GM21447 (cell line): ENCODE measurements around the gene SMARCB1.

ENCODE experiments used
- ATAC-seq: cut with Tn5 transposase; IDR thresholded peaks from one replicate; pipeline ENCODE4 v1.9.1; 2021; ENCODE audit not compliant: unreplicated experiment

SMARCB1 gene

GRCh38 chr22:23828800-23829680 is 42.3 kb downstream of the SMARCB1 start:
- ATAC-seq = no peak

- ATAC-seq = no peak
These were observed 43.1 kb downstream of the SMARCB1 start for GRCh38 chr22:23829845-23830372.

DNA sequence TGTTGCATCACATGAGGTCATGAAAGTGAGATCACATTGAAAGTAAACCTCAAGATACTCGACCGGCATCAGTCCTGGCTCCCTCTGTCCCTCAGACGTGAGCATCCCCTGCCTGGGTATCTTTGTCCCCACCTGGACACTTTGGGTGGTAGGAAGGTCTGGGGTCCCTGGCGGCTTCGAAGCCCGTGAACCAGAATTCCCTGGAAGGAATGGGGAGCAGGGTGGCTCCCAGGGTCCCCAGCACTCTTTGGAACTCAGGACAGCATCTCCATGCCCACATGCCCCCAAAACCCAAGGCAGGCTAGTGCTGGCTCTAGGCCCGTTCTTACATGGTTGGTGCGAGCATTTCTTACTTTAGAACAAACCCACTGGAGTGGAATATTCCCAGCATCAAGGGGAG is 44.5 kb downstream of the SMARCB1 start:
- no peak for ATAC-seq

- ATAC-seq = no peak
These were observed 45.0 kb downstream of the SMARCB1 start for GRCh38 chr22:23831781-23832180.

DNA sequence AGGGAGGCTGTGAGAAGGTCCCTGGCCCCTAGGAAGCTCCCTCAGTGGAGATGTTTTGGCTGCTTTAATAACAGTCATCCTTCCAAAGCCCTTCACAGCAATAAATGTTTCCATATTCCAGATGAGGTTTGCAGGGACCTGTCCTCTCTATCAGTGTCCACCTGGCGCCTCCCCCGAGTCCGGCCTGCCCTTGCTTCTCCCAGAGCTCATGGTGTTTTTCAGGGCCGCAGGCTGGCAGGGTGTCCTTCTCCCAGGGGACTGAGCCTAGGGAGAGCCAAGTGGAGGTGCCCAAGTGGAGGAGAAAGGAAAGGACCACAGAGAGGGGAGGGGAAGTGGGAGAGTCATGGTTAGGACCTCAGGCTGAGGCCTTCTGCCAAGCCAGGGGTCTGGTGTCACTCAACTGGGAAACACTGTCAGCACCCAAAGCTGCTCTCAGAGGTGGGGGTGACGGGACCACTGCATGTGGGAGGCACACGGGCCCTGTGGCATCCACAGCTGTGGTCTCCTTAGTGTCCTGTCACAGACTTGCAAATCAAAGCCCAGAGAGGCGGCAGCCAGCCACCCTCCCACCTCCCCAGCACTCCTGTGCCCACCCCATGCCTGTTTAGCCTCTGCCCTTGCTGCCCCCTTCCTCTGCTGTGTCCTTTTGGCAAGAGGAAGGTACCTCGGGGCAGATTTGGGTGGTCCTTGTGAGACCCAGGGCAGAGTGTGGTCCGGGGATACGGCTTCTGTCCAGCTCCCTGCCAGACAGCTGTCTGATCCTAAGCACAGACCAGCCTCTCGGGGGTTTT is 45.7 kb downstream of the SMARCB1 start:
- ATAC-seq = no peak

GRCh38 chr22:23833017-23833751 is 46.4 kb downstream of the SMARCB1 start:
- ATAC-seq = no peak

DNA sequence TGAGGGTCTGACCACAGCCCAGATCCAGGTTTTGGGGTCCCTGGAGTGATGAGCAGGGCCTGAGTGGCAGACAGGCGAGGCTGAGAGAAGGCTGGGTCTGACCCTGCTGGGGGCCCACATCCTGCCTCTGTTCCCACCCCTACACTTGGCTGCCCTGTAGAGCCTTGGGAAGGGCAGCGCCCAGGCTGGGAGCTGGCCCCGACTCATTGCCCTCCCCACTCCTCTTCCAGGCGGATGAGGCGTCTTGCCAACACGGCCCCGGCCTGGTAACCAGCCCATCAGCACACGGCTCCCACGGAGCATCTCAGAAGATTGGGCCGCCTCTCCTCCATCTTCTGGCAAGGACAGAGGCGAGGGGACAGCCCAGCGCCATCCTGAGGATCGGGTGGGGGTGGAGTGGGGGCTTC is 47.1 kb downstream of the SMARCB1 start:
- ATAC-seq = no peak

DNA sequence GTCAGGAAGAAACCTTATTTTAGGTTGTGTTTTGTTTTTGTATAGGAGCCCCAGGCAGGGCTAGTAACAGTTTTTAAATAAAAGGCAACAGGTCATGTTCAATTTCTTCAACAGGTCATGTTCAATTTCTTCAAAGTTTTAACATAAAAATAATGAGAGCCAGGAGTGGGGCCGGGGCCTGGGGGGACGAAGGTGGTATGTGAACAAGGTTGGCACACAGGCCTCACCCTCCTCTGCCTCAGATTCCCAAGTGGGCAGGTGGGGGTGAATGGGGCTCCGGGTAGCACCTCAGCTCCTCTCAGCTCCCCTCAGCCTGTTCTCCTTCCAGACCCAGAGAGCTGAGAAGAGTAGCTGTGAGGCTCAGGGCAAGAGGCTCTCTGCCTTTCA is 47.6 kb downstream of the SMARCB1 start:
- no peak for ATAC-seq

GRCh38 chr22:23834793-23835483 is 48.2 kb downstream of the SMARCB1 start:
- no peak for ATAC-seq

GRCh38 chr22:23835484-23836144 is 48.8 kb downstream of the SMARCB1 start:
- no peak for ATAC-seq

DNA sequence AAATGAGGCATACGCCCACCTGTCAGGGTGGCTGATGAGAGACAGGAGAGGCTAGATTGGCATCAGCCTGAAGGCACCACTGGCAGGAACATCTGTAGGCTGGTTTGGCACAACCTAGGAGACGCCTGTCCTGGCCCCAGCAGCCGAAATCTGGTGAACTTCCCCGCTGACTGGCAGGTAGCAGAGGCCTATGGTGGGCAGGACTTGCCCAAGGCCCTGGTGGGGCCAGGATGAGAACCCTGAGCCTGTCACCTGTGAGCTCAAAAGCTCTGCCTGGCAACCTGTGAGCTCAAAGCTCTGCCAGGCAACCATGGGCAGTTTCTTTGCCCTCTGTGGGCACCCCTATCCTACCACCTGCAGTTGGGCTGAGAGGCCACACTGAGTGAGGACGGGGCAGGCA is 49.5 kb downstream of the SMARCB1 start:
- no peak for ATAC-seq

DNA sequence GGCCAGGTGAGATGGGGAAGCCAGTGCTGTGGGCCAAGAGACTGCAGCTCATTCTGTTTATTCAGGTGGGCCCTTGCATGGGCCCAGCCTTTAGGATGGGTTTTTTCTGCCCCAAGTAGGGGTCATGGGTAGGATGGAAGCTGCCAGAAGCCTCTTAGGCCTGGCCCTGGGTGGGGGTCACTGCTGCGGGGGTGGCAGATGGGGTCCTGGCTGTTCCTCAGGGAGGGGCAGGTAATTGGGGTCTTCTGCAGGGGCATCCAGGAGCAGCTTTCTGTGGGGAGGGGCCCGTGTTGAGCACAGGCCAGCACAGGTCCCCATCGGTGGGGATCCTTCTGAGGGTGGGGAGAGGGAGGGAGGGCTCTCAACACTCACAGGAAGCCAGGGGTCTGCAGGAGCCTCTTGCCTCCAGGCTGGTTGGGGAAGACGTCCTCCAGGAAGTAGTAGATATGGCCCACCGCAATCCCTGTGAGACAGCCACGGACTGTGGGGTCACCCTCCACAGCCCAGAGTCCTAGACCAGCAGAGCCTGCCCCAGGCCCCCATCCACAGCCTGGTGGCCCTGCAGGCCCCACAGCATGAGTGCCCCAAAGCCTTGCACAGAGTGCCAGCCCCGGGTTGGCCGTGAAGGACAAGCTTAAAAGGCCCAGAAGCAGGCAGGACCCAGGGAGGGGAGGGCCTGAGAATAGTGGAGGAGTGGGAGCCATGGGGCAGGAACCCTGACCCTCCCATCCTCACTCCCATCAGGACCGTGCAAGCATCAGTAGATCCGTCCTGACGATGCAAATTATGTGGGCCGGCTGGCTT is 50.1 kb downstream of the SMARCB1 start:
- ATAC-seq = no peak

- ATAC-seq = no peak
These were observed 50.7 kb downstream of the SMARCB1 start for GRCh38 chr22:23837496-23837859.

DNA sequence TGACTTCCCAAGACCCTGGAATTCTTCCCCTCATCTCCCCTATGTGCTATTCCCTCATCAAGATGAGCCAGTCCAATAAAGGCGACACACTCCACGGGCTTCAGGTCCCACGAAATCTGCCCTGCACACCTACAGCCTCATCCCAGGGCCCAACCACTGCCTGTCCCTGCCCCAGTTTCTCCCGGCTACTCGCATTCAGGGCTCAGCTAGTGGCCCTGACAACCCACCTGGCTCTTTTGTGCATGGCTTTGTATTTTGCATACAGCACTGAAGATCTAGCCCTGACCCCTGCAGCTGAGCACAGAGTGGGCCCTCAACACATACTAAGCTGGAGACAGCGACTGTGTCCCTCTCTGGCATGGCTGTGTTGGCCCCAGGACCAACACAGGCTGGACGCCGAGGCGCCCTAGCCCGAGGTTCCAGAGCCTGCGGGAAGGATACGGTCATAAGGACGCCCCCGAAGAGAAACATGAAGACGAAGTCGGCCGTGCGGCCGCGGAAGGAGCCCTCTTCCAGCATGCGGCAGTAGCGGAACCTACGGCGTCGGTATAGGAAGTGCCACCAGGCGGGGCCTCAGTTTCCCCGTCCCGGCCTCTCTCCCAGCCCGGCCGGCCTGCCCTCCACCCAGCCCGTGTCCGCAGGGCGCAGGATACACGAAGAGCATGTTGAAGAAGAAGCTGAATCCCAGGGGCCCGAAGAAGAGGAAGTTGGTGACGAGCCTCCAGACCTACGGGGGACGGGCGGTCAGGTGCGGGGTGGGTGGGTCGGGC is 51.3 kb downstream of the SMARCB1 start:
- peak; percentile 2 for ATAC-seq

DNA sequence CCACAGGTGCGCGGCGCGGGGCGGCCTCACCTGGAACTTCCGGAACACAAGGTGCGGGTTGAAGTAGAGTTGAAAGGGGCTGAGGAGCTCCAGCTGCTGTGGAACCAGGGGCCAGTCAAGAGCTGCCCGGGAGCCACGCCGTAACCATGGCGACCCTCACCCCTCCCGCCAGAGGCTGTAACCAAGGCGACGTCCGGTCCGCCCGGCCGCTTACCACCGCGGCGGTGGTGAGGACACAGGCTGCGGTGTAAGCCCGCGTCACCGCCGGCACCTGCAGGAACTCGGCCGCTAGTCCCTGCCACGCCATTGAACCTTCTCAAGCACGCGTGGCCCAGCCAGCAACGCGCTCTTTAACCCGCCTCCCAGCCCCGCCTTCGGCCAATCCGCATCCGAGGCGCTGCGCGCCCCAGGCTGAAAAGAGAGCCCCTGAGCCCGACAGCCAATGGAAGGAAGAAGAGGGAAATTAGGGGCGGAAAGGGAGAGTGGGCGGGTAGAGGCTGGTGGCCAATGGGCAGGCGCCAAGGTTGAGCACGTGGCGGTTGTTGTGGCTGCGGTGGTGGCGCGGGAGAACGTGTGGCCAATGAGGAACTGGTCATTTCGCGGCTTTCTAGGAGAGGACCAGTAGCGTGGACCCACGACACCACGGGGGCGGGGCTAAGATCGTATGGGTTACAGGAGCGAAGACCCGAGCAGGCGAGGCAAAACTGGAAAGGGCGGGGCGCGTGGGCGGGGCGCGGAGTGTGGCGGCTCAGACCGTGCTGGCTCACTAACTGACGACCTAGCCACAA is 52.1 kb downstream of the SMARCB1 start, which contains the start of gene DERL3:
TSS of gene DERL3 (minus strand) at position 326 of the 788 bp plus-strand sequence. CDS start at position 307, 19 bp downstream.
- peak; percentile 76 for ATAC-seq

DNA sequence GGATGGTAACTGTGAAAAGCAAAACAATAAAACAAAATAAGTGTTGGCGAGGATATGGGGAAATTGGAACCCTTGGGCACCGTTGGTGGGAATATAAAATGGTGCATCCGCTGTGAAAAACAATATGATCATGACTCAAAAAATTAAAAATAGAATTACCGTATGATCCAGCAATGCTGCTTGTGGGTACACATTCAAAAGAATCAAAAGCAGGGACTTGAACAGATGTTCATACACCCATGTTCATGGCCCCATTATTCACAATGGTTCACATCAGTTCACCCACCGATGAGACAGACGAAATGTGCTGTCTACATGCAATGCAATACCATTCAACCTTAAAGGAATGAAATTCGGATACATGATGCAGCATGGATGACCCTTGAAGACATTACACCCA is 53.3 kb downstream of the SMARCB1 start:
- no peak for ATAC-seq

- no peak for ATAC-seq
These were observed 54.5 kb downstream of the SMARCB1 start for GRCh38 chr22:23841292-23841691.
